Measurements from ENCODE around the gene TMSB4X.

GRCh38 chrX:12993826-12994225 is 18.9 kb downstream of the TMSB4X start:
- TF ChIP-seq EZH2 (IDR thresholded peaks at IDR 0.05; ENCODE audit: borderline replicate concordance, low read depth, low read length, severe bottlenecking) (no peak), GATA2 (IDR thresholded peaks at IDR 0.05; ENCODE audit: insufficient read depth, insufficient read length, low read depth, low read length) (no peak), POLR2A (IDR thresholded peaks at IDR 0.05; ENCODE audit: low read depth, low read length) (no peak), CTCF (IDR thresholded peaks at IDR 0.05; ENCODE audit: extremely low read depth in 1 of 2, insufficient read depth in 1 of 2, low read depth in 1 of 2, low read length in 2 of 2) (no peak), POLR2AphosphoS5 (IDR thresholded peaks at IDR 0.05; ENCODE audit: insufficient read depth, low read depth, low read length) (no peak), MAX (IDR thresholded peaks at IDR 0.05; ENCODE audit: insufficient read depth, insufficient read length) (no peak), FOS (IDR thresholded peaks at IDR 0.05; ENCODE audit: borderline replicate concordance, insufficient read depth, low read length) (no peak)

Measured in endothelial cell of umbilical vein (primary cell).